Measurements from ENCODE around the gene ANK2.

ANK2 gene

GRCh38 chr4:113385281-113385899, 335.9 kb downstream of the ANK2 start:
- Mint-ChIP-seq H3K4me1 (peaks cover 62% of the 10 kb centered on the region), H3K27me3 (ENCODE audit: low read depth) (no peaks in the 10 kb centered on the region), H3K36me3 (ENCODE audit: low read depth) (peaks cover 8% of the 10 kb centered on the region), H3K9me3 (peaks cover 5% of the 10 kb centered on the region), H3K4me3 (peak overlapping the region in 1 of 3 experiments; percentile 8), H3K27ac (peak overlapping the region; percentile 14 to 79 (median 48))
- no peak for TF ChIP-seq CTCF (IDR thresholded peaks at IDR 0.05; ENCODE audit: unreplicated experiment in 3 of 3)

DNA sequence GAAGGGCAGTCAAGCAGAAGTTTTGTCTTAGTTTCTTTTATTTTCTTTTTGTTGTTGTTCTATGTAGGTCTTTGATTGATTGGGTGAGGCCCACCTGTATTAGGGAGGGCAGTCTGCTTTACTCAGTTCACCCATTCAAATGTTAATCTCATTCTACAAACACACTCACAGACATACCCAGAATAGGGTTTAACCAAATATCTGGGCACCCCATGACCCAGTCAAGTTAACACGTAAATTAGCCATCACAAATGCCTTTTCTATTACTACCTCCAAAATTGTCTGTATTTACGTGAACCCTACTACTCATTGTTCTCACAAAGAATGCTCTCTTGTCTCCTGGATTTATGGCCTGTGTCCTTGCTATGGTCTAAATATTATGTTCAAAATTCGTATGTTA, 339.7 kb downstream of the ANK2 start:
- Mint-ChIP-seq H3K4me3 (no peak overlapping the region), H3K4me1 (peaks cover 46% of the 10 kb centered on the region), H3K27ac (peak overlapping the region in 1 of 3 experiments; percentile 48), H3K9me3 (peaks cover 5% of the 10 kb centered on the region), H3K27me3 (ENCODE audit: low read depth) (no peaks in the 10 kb centered on the region), H3K36me3 (ENCODE audit: low read depth) (no peaks in the 10 kb centered on the region)
- TF ChIP-seq CTCF (IDR thresholded peaks at IDR 0.05; ENCODE audit: unreplicated experiment in 3 of 3): no peak

DNA sequence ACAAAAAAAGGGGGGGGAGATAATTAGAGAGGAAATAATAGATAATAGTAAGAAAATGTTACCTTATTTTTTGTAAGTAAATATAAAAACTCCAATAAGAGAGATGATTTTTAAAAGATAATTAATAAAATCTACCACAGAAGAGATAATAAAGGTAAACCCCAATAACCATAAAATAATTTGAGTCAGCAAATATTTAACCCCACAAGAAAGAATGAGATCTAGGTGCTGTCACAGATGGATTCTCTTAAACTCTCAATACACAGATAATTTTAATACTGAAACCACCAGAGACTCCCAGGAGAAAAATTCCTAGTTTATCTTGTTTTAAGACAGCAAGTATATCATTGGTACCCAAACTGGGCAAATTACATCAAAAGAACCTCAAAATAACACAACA, 341.4 kb downstream of the ANK2 start:
- H3K9me3 Mint-ChIP-seq: peaks cover 5% of the 10 kb centered on the region
- TF ChIP-seq CTCF (IDR thresholded peaks at IDR 0.05; ENCODE audit: unreplicated experiment in 3 of 3): no peak
- no peaks in the 10 kb centered on the region for H3K27me3 Mint-ChIP-seq (ENCODE audit: low read depth)
- peaks cover 35% of the 10 kb centered on the region for H3K4me1 Mint-ChIP-seq
- no peak overlapping the region for H3K27ac Mint-ChIP-seq
- no peak overlapping the region for H3K4me3 Mint-ChIP-seq
- no peaks in the 10 kb centered on the region for H3K36me3 Mint-ChIP-seq (ENCODE audit: low read depth)

DNA sequence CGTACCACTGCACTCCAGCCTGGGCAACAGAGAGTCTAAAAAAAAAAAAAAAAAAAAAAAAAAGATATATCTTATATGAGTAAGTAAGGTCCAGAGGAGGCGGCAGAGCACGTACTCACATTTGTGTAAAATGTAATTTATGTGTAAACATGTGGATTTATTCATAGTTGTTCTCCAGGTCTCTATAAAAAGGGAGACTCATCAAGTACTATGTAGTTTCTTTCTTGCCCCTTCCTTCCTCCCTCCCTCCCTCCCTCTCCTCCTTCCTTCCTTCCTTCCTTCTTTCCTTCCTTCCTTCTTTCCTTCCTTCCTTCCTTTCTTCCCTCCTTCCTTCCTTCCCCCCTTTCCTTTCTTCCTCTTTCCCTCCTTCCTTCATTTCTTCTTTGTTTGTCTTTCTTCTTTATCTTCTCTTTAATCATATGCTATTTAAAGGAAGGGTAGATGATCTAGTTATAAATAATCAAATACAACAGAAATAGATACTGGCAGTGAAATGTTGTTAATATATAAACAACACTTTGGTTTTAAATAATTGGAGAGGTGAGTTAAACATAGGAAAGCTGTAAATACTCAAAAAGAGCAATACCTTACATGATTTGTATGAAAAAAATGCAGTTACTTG, 344.8 kb downstream of the ANK2 start:
- TF ChIP-seq CTCF (IDR thresholded peaks at IDR 0.05; ENCODE audit: unreplicated experiment in 3 of 3): no peak
- Mint-ChIP-seq H3K36me3 (ENCODE audit: low read depth) (no peaks in the 10 kb centered on the region), H3K27ac (no peak overlapping the region), H3K9me3 (no peaks in the 10 kb centered on the region), H3K4me3 (no peak overlapping the region), H3K4me1 (peaks cover 7% of the 10 kb centered on the region), H3K27me3 (ENCODE audit: low read depth) (no peaks in the 10 kb centered on the region)

GRCh38 chr4:113394730-113395530, 345.5 kb downstream of the ANK2 start:
- Mint-ChIP-seq H3K36me3 (ENCODE audit: low read depth) (no peaks in the 10 kb centered on the region), H3K27ac (peak overlapping the region; percentile 36 to 72 (median 67)), H3K9me3 (no peaks in the 10 kb centered on the region), H3K4me1 (peaks cover 7% of the 10 kb centered on the region), H3K4me3 (no peak overlapping the region), H3K27me3 (ENCODE audit: low read depth) (no peaks in the 10 kb centered on the region)
- peak; percentile 78 to 85 (median 79) for TF ChIP-seq CTCF (IDR thresholded peaks at IDR 0.05; ENCODE audit: unreplicated experiment in 3 of 3)
